ENCODE measurements around the gene NPTX2.

DNA sequence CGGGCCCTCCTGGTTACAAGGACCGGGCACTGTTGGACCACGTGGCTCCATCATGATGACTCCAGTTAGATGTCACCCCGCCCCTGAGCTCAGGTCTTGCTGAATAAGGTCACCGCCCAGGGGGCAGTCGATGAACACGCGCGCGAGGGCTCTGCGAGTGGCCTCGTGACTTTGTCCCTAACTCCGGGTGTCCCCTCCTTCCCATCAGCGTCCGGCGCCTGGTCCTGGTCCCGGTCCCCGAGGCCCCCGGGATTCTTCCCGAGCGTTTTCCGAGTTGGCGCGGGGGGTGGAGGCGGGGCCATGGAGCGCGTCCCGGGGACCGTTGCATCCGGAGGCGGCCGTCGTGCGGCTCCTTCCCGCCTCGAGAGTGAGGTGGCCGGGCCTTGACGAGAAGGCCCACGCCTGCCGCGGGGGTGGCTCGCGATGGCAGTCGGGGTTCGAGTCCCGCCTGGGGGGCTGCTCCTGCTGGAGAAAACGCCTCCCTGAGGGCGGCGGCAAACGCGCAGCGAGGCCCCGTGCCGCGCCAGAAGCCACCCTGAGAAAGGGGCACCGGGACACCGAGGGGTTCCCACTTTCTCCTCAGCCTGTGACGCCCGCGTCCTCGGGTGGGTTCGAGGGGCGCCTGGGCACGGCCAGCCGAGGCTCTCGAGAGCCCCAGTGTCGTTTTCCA, 569 bp upstream of the NPTX2 start:
- TF ChIP-seq EZH2 (IDR thresholded peaks at IDR 0.05; ENCODE audit: borderline replicate concordance, low read length): no peak
- TF ChIP-seq, protein P1, sequence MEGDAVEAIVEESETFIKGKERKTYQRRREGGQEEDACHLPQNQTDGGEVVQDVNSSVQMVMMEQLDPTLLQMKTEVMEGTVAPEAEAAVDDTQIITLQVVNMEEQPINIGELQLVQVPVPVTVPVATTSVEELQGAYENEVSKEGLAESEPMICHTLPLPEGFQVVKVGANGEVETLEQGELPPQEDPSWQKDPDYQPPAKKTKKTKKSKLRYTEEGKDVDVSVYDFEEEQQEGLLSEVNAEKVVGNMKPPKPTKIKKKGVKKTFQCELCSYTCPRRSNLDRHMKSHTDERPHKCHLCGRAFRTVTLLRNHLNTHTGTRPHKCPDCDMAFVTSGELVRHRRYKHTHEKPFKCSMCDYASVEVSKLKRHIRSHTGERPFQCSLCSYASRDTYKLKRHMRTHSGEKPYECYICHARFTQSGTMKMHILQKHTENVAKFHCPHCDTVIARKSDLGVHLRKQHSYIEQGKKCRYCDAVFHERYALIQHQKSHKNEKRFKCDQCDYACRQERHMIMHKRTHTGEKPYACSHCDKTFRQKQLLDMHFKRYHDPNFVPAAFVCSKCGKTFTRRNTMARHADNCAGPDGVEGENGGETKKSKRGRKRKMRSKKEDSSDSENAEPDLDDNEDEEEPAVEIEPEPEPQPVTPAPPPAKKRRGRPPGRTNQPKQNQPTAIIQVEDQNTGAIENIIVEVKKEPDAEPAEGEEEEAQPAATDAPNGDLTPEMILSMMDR (conservative IDR thresholded peaks at IDR 0.05 in 1 of 2, IDR thresholded peaks at IDR 0.05 in 1 of 2; ENCODE audit: extremely low read depth in 1 of 2, insufficient read depth in 1 of 2, low read depth in 1 of 2, low read length in 2 of 2): no peak

Data from mammary epithelial cell (primary cell).